IPS DF 4.7 (cell line): ENCODE data around the gene CDON.
"Not testable (repeated sequence)": the region's sequence is repeated elsewhere in the genome, so short reads cannot be mapped to it uniquely, and the experiment has no call there.

Source experiments
- DNase-seq: peaks from one replicate; pipeline ENCODE4 v3.0.0-alpha.2; 2013; ENCODE audit warnings: low spot score; ENCODE audit errors: extremely low read depth

Gene CDON

GRCh38 chr11:126046570-126047195, 16.0 kb downstream of the CDON start:
- DNase-seq, result no peak

DNA sequence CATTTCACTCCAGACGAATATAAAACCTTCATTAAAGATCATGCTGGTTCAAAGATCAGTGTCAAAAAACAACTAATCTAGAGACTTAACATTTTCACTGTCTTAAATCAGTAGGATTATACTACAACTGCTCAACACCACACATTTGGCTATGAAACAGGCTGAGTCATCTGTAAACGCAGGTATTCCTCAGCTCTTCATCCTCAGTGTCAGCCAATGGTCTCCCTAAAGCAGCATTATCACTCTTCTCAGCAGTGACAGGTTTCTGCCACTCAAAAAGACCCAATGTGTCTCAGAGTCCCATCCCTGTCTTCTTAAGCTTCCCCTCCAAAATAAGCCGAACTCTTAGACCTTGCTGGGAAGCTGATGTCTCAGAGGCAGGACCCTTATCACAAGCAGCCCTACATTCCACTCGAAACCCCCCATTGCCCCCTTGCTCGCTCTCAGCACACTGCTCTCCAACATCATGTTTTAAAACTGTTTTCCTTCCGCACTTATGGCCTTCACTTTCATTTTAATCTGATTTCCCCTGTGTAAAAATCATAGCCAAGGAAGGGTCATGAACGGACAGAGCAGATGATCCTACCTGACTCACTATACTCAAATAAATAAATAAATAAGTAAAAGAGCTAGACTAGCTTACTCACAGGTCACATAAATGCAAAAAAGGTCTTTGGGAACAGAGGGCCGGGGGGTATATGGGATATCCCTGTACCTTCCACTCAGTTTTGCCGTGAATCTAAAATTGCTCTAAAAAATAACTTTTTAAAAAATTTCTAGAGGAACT, 23.0 kb downstream of the CDON start:
- no peak for DNase-seq

GRCh38 chr11:126035718-126036117, 26.9 kb downstream of the CDON start:
- DNase-seq, result no peak

- no peak for DNase-seq
These were observed 27.7 kb downstream of the CDON start for GRCh38 chr11:126034933-126035425.

GRCh38 chr11:126034039-126034932, 28.4 kb downstream of the CDON start:
- no peak for DNase-seq

DNA sequence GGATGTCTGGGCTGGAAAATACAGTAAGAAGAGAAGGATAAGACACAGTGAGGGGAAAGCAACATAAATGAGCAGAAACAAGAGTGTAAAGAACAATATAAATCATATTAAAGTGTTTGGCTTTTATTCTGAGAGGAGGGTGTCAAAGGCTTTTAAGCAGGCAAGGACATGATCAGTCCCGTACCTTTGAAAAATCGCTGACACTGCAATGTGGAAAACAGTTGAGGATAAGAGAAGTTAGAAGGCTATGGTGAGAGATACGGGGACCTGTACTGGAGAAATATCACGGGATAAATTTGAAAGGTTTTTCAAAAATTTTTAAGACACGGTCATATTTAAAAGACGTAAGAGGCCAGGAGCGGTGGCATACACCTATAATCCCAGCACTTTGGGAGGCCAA, 30.3 kb downstream of the CDON start:
- no peak for DNase-seq

- DNase-seq, result no peak
These were observed 32.9 kb downstream of the CDON start for GRCh38 chr11:126029805-126030204.

- DNase-seq, result no peak
These were observed 33.4 kb downstream of the CDON start for GRCh38 chr11:126029237-126029636.

DNA sequence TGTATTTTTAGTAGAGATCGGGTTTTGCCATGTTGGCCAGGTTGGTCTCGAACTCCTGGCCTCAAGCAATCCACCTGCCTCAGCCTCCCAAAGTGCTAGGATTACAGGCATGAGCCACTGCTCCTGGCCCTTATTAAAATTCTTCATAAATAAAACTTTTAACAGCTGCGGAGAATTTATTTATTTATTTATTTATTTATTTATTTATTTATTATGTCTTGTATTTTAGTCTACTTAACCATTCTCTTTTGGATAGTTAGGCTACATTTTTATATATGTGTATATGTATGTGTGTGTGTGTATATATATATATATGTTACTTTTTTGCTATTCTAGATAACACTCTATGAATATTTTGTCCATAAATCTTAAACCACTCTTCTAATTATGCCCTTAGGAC, 34.1 kb downstream of the CDON start:
- DNase-seq, result not testable (repeated sequence)

GRCh38 chr11:126026579-126026978, 36.1 kb downstream of the CDON start:
- DNase-seq, result no peak

GRCh38 chr11:126025822-126026221, 36.8 kb downstream of the CDON start:
- no peak for DNase-seq

DNA sequence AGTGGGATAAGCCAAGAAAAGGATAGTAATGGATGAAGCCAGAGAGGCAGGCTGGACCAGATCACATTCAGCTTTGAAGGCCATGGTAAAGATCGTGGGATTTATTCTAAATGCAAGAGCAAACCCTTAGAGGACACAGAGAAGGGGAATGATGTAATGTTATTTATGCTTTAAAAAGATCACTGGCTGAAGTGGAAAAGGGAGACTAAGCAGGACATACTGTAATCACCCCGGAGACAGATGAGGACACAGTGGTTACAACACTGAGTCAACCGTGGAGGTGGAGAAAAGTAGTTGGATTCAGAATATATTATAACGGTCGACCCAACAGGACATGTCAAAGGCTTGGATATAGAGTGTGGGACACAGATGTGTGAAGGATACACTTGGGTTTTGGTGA, 38.5 kb downstream of the CDON start:
- DNase-seq, result no peak

DNA sequence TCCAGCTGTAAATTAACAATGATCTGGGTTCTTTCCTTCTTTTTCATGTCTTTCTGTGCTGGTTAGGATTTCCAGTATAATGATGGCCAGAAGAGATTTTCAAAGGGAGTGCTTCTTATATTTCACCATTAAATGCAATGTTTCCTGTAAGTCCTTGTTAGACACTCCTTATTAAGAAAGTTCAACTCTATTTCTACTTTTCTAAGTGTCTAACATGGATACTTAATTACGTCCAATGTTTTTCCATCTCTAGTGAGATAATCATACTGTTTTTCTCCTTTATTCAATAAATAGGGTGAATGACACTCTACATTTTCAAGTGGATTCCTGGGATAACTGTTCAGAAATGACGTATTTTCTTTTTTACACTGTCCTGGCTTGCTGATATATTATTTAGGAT, 49.8 kb downstream of the CDON start:
- DNase-seq, result no peak

GRCh38 chr11:126011754-126012153, 50.9 kb downstream of the CDON start:
- DNase-seq, result no peak

GRCh38 chr11:126011265-126011664, 51.4 kb downstream of the CDON start:
- DNase-seq, result no peak

- no peak for DNase-seq
These were observed 53.7 kb downstream of the CDON start for GRCh38 chr11:126008956-126009355.

GRCh38 chr11:126007238-126007637, 55.4 kb downstream of the CDON start:
- no peak for DNase-seq

DNA sequence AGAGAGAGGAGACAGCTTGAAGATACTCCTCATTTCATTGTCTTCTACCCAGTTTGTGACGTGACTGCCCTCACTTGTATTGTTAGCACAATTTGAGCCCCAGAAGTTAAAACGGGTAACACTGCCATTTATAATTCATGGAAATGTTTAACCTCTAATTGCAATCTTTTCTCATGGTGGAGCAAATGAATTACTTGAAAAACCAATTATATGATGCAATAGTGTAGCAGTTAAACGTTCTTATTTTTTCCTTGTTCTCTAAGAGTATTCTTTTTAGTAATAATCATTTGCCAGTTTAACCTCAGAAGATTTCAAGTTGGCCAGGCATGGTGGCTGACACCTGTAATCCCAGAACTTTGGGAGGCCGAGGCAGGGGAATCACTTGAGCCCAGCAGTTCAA, 56.6 kb downstream of the CDON start:
- DNase-seq, result no peak

DNA sequence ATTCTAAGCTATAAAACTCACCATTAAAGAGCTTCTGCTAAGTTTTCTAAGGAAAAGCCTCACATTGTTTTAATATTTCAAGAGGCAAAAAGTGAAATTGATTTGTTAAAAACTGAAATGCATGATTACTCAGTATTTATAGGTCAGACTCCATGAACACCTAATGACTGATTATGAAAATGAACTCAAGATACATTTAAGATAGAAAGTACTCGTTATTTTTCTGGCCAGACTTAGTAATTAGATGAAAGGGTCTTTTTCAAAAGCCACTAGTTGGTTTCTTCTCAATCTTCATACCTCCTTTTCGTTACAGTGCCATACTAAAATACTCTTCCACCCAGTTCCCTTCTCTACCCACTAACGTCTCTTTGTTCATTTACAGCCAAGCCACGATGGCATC, 60.5 kb downstream of the CDON start:
- no peak for DNase-seq

DNA sequence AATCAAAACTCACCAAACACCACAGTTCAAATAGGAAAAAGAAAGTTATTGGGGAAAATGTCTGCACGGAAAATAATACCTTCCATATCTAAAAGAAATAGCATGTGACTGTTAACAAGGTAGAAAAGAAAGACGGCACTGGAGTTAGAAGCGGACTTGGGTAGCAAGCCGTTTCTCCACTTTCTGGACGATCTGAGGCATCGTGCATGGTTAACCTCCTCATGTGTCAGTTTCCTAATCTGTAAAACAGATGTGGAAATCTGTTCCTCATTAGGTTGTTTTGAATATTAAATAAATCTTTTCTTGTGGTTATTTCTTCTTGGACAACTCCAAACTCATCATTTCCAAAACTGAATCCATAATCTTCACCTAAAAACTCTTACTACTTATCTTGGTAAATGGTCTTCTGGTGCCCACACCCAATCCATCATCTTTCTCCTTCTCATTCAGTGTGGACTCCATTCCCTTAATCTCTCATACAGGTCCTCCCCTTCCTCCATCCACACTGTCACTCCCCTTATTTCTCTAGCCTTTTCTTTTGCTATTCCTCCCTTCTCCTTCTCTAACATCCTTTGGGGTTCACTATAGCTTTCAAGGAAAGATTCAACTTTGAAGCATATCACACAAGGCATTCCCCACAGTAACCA, 63.3 kb downstream of the CDON start:
- DNase-seq, result no peak

DNA sequence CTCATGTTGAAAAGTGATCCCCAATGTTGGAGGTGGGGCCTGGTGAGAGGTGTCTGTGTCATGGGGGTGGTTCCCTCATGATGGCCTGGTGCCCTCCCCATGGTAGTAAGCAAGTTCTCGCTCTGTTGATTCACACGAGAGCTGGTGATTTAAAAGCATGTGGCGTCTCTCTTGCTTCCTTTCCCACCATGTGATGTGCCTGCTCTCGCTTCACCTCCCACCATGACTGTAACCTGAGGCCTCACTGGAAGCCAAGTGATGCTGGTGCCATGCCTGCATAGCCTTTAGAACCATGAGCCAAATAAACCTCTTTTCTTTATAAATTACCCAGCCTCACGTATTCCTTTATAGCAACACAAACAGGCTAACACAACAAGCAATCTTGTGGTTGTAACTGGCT, 64.4 kb downstream of the CDON start:
- no peak for DNase-seq
